Activated CD8-positive, alpha-beta T cell treated with anti-CD3 and anti-CD28 coated beads, Interleukin-2, amount 10 ng/mL, durations not matched to agents 7 days and 5 days (primary cell): ENCODE measurements around the gene BICD1. TPM values are rescaled to one million over a fixed set of nuclear protein-coding genes. Genes with fewer than 3 reads are reported as not detected.
"Not testable (repeated sequence)": the region's sequence is repeated elsewhere in the genome, so short reads cannot be mapped to it uniquely, and the experiment has no call there.

ENCODE experiments used
- ATAC-seq: fragments of 150-1000 bp; cut with Tn5 transposase; one replicate; pipeline ENCODE4 v1.10.0; 2021; ENCODE audit warnings: moderate library complexity
- CTCF ChIA-PET: fragments of 350-600 bp; sonication (Branson Sonifier 250); formaldehyde crosslinking; loops from one replicate; lab custom pipeline; 2021; ENCODE audit warnings: antibody characterized with exemption; lab: Charles Lee
- POLR2A ChIA-PET: fragments of 350-600 bp; sonication (Branson Sonifier 250); formaldehyde crosslinking; loops from one replicate; lab custom pipeline; 2021; ENCODE audit warnings: antibody characterized with exemption; lab: Charles Lee
- DNase-seq: peaks from one replicate; pipeline ENCODE4 v3.0.0-alpha.2; 2020
- H3K27ac Mint-ChIP-seq: one replicate; pipeline ENCODE4 v1.8.0; 2021; ENCODE audit warnings: mild to moderate bottlenecking, mixed read lengths
- H3K27me3 Mint-ChIP-seq: one replicate; pipeline ENCODE4 v1.8.0; 2021; ENCODE audit warnings: low read depth, mixed read lengths
- H3K36me3 Mint-ChIP-seq: one replicate; pipeline ENCODE4 v1.8.0; 2021; ENCODE audit warnings: low read depth, mixed read lengths
- H3K4me1 Mint-ChIP-seq: one replicate; pipeline ENCODE4 v1.8.0; 2021; ENCODE audit warnings: low read depth, mixed read lengths
- H3K4me3 Mint-ChIP-seq: one replicate; pipeline ENCODE4 v1.8.0; 2021; ENCODE audit warnings: mild to moderate bottlenecking, mixed read lengths
- H3K9me3 Mint-ChIP-seq: one replicate; pipeline ENCODE4 v1.8.0; 2022; ENCODE audit warnings: mixed read lengths; ENCODE audit not compliant: insufficient read depth
- total RNA-seq, 2 experiments: library from RNA; stranded (reverse); gene quantifications; one replicate each; pipeline ENCODE4 v1.2.3, GENCODE V29; 2021

BICD1 gene
- total RNA-seq, 2 experiments from 2014 or later = 16.8 to 17.6 TPM

DNA sequence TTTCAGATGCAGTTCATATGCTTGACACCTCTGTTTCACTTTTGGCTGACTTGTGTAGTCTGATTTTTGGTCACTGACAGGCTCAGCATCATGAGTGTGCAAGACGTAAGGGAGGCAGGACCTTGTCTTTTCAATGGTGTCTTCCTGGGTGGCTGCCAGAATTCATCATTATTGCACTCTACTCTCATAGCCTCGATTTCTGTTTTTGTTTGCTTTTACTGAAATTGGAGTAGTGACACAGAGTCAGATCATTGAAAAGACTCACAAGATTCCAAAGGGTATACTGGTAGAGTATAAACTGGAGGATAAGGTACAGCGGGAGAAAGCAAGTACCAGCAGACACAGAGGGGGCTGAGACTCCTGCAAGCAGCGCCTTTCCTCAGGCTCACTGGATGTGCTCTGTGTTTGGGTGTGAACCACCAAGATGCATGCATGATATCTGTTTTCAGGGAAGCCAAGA lies 166.4 kb downstream of the BICD1 start:
- Mint-ChIP-seq H3K27ac (peak overlapping the region; percentile 90), H3K4me1 (peaks cover 15% of the 10 kb centered on the region), H3K4me3 (peak overlapping the region; percentile 34), H3K36me3 (no peaks in the 10 kb centered on the region), H3K27me3 (no peaks in the 10 kb centered on the region), H3K9me3 (no peaks in the 10 kb centered on the region)
- ATAC-seq (peak; percentile 31), DNase-seq (no peak)
- ChIA-PET CTCF (interaction anchor here (0.7 kb wide), 1 partner anchor 210 kb away, joined by 4 read pairs; no protein-coding TSS in a partner anchor), POLR2A (interaction anchor here (1.0 kb wide), 1 partner anchor 14 kb away, joined by 3 read pairs; no protein-coding TSS in a partner anchor)

DNA sequence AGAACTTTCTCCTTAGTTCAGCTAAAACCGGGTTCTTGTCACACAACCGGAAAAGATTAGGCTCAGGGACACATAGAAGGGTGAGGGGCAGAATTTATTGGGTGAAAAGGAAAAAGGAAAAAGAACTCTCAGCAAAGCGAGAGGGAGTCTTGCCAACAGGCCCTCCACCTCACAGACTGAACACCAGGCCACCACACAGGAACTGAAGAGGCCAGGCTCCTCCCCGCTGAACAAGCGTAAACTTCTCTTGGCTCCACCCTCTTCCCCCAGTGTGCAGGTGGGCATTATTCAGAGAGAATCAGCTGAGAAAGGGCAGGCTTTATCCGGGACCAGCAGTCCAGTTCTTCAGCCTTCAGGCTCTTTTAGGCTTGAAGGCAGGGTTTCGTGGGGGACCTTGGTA lies 167.1 kb downstream of the BICD1 start:
- H3K36me3 Mint-ChIP-seq = no peaks in the 10 kb centered on the region
- no peaks in the 10 kb centered on the region for H3K27me3 Mint-ChIP-seq
- peak; percentile 98 for ATAC-seq
- POLR2A ChIA-PET = interaction anchor here (1.0 kb wide), 1 partner anchor 15 kb away, joined by 3 read pairs; no protein-coding TSS in a partner anchor
- peak overlapping the region; percentile 90 for H3K27ac Mint-ChIP-seq
- H3K4me1 Mint-ChIP-seq = peaks cover 15% of the 10 kb centered on the region
- H3K4me3 Mint-ChIP-seq = peak overlapping the region; percentile 40
- H3K9me3 Mint-ChIP-seq = no peaks in the 10 kb centered on the region
- DNase-seq = peak; percentile 69
- CTCF ChIA-PET = interaction anchor here (0.7 to 1.2 kb wide), 2 partner anchors 21 to 211 kb away, joined by 3 to 4 read pairs; no protein-coding TSS in a partner anchor

DNA sequence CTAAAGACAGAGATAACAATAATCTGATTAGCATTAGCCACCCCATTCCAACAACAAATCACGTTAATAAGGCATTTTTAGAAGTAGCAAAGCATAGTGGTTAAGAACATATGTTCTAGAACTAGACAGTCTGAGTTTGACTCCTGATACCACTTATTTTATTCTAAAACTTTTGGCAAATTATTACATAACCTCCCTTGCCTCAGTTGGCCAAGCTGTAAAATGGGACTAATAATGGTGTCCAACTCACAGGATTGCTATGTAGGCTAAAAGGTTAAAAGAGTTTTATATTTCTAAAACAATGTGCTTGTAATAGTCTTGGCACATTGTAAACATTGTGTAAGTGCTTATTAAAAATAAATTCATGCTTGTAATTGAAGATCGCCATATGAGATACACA lies 168.0 kb downstream of the BICD1 start:
- H3K4me3 Mint-ChIP-seq = no peak overlapping the region
- H3K27ac Mint-ChIP-seq = no peak overlapping the region
- CTCF ChIA-PET = interaction anchor here (1.2 kb wide), 1 partner anchor 20 kb away, joined by 3 read pairs; no protein-coding TSS in a partner anchor
- H3K4me1 Mint-ChIP-seq = peaks cover 15% of the 10 kb centered on the region
- no peaks in the 10 kb centered on the region for H3K36me3 Mint-ChIP-seq
- no peaks in the 10 kb centered on the region for H3K9me3 Mint-ChIP-seq
- no peaks in the 10 kb centered on the region for H3K27me3 Mint-ChIP-seq
- POLR2A ChIA-PET = no interaction called here
- DNase-seq (no peak), ATAC-seq (no peak)

DNA sequence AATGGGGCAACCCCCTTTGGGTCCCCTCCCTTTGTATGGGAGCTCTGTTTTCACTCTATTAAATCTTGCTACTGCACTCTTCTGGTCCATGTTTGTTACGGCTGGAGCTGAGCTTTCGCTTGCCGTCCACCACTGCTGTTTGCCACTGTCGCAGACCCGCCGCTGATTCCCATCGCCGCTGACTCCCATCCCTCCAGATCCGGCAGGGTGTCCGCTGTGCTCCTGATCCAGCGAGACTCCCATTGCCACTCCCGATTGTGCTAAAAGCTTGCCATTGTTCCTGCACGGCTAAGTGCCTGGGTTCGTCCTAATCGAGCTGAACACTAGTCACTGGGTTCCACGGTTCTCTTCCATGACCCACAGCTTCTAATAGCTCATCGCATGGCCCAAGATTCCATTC lies 168.9 kb downstream of the BICD1 start:
- H3K27ac Mint-ChIP-seq, H3K9me3 Mint-ChIP-seq, ATAC-seq, H3K36me3 Mint-ChIP-seq, POLR2A ChIA-PET, DNase-seq, H3K27me3 Mint-ChIP-seq, H3K4me3 Mint-ChIP-seq: not testable (repeated sequence)
- CTCF ChIA-PET = interaction anchor here (0.9 kb wide), 1 partner anchor 623 kb away, joined by 3 read pairs; no protein-coding TSS in a partner anchor
- peaks cover 15% of the 10 kb centered on the region for H3K4me1 Mint-ChIP-seq

DNA sequence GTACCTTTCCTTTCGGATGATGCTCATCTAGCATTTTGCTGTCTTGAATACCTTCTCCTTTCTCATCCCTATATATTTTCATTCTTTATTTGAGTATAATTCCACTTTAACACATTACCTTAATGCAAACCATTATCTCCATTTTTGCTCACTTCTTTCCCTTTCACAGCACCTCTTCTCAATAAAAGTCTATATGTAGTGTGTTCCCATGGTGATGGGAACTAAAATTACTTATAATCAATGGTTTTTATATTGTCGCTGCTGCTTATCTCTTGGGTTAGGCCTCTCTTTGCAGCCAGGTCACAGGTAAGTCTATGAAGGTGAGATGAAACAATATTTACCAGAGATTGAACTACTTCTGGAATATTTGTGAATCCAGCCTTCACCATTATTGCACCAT lies 171.1 kb downstream of the BICD1 start:
- no peaks in the 10 kb centered on the region for H3K36me3 Mint-ChIP-seq
- POLR2A ChIA-PET = no interaction called here
- no peak for DNase-seq
- H3K4me3 Mint-ChIP-seq = no peak overlapping the region
- H3K27me3 Mint-ChIP-seq = no peaks in the 10 kb centered on the region
- no peak overlapping the region for H3K27ac Mint-ChIP-seq
- peaks cover 13% of the 10 kb centered on the region for H3K4me1 Mint-ChIP-seq
- no peak for ATAC-seq
- no peaks in the 10 kb centered on the region for H3K9me3 Mint-ChIP-seq
- CTCF ChIA-PET = interaction anchor here (2.2 kb wide), 1 partner anchor 35 kb away, joined by 7 read pairs; no protein-coding TSS in a partner anchor

DNA sequence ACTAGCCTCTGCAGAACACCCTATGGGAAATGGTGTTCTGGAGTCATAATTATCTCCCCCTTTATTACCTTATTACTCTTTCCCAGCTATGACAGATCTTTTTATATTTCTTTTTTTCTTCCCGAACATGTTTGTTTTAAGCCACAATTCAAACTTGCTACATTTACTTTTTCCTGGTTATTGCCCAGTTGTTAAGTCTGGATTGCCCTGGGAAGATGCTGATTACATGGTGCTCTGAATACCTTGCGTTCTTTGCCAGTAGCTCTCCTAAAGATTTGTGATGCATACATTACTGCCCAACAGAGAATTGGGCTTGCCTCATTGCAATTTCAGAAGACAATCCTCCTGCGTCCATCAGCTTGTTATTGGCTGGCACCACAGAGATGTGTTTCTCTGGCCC lies 174.5 kb downstream of the BICD1 start:
- no peaks in the 10 kb centered on the region for H3K9me3 Mint-ChIP-seq
- ChIA-PET POLR2A (interaction anchor here (0.6 kb wide), 1 partner anchor 882 kb away, joined by 5 read pairs; no protein-coding TSS in a partner anchor), CTCF (no interaction called here)
- H3K4me3 Mint-ChIP-seq = no peak overlapping the region
- H3K36me3 Mint-ChIP-seq = no peaks in the 10 kb centered on the region
- DNase-seq (no peak), ATAC-seq (no peak)
- no peak overlapping the region for H3K27ac Mint-ChIP-seq
- no peaks in the 10 kb centered on the region for H3K4me1 Mint-ChIP-seq
- no peaks in the 10 kb centered on the region for H3K27me3 Mint-ChIP-seq

DNA sequence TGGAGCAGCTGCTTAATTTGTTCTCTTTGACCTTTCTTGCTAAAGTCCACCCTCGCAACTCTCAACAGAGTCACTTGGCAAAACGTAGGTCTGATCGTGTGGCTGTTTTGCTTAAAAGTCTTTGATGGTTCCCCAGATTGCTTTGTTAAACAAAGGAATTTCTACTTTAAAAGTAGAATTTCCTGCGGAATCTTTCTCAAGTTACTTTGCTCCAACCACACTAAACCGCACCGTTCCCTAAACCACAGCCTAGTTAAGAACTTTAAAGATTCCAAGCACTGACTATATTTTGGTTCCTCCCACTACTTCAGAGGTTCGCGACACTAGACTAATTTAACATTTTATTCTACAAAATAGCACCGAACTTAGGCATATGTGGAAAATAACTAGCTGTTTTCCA lies 177.9 kb downstream of the BICD1 start:
- ChIA-PET POLR2A (no interaction called here), CTCF (no interaction called here)
- DNase-seq = no peak
- no peak overlapping the region for H3K27ac Mint-ChIP-seq
- no peaks in the 10 kb centered on the region for H3K4me1 Mint-ChIP-seq
- H3K27me3 Mint-ChIP-seq = no peaks in the 10 kb centered on the region
- H3K4me3 Mint-ChIP-seq = no peak overlapping the region
- peaks cover 2% of the 10 kb centered on the region for H3K36me3 Mint-ChIP-seq
- no peak for ATAC-seq
- H3K9me3 Mint-ChIP-seq = no peaks in the 10 kb centered on the region

DNA sequence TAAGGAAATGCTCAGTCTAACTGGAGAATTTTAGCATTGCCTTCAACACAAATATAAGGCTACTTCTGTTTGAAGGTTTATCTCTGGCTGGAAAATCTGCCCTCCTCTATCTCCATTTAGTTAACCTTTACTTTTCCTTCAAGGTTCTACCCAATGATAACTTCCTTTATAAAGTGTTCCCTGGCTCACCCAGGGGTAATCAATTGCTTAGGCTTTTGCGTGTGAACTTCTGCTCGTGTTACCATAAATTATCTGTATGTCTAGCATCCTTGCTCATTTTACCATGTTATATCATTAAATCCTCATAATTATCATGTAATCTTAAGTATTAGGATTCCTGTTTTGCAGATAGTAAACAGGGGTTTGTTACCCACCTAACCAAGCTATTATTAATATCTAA lies 178.4 kb downstream of the BICD1 start:
- H3K27me3 Mint-ChIP-seq = no peaks in the 10 kb centered on the region
- peaks cover 2% of the 10 kb centered on the region for H3K36me3 Mint-ChIP-seq
- no peaks in the 10 kb centered on the region for H3K9me3 Mint-ChIP-seq
- H3K27ac Mint-ChIP-seq = no peak overlapping the region
- ChIA-PET CTCF (no interaction called here), POLR2A (no interaction called here)
- DNase-seq (no peak), ATAC-seq (no peak)
- H3K4me3 Mint-ChIP-seq = no peak overlapping the region
- H3K4me1 Mint-ChIP-seq = no peaks in the 10 kb centered on the region

DNA sequence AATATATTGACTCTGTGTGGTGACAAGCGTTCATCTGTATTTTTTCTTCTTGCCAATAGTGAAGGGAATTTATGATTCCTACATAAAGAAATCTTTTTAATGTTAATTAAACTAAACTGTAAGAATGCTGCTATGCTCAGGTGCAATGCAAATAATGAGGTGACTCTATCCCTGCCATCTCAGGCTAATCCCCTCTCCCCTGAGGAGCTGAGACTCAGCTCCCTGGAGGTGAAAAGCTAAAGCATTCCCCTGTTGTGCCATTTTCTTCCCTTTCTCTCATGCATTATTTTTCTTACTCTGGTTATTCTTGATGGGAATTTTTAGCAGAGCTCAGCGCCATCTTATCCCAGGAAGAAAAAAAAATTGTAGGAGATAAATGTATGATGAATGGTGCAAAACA lies 178.8 kb downstream of the BICD1 start:
- POLR2A ChIA-PET = no interaction called here
- Mint-ChIP-seq H3K27ac (no peak overlapping the region), H3K4me3 (no peak overlapping the region), H3K27me3 (no peaks in the 10 kb centered on the region), H3K4me1 (no peaks in the 10 kb centered on the region), H3K9me3 (no peaks in the 10 kb centered on the region), H3K36me3 (peaks cover 2% of the 10 kb centered on the region)
- no peak for DNase-seq
- ATAC-seq = no peak
- CTCF ChIA-PET = no interaction called here

DNA sequence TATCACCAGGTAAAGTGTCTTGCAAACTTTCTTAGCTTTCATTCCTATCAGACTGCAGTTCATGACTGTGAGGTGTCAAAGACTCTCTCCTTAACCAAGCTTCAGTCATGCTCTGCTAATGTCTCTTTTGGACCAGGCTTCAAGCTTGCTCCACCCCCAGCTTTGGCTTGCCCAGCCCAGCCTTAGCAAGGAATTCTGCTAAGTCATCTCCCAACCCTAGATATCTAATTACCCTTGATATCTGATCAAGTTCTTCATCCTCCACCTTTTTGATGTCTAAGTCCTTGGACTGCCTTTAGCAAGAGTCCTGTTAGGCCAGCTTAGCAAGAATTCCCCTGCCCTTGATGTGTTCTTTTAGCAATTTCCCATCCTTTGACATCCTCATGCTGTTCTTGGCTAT lies 183.8 kb downstream of the BICD1 start:
- ChIA-PET CTCF (interaction anchor here (1.7 kb wide), 1 partner anchor 22 kb away, joined by 4 read pairs; no protein-coding TSS in a partner anchor), POLR2A (interaction anchor here (0.6 kb wide), 1 partner anchor 621 kb away, joined by 3 read pairs; no protein-coding TSS in a partner anchor)
- no peaks in the 10 kb centered on the region for H3K9me3 Mint-ChIP-seq
- H3K36me3 Mint-ChIP-seq = peaks cover 2% of the 10 kb centered on the region
- H3K4me1 Mint-ChIP-seq = no peaks in the 10 kb centered on the region
- ATAC-seq (no peak), DNase-seq (no peak)
- no peak overlapping the region for H3K27ac Mint-ChIP-seq
- no peaks in the 10 kb centered on the region for H3K27me3 Mint-ChIP-seq
- no peak overlapping the region for H3K4me3 Mint-ChIP-seq

DNA sequence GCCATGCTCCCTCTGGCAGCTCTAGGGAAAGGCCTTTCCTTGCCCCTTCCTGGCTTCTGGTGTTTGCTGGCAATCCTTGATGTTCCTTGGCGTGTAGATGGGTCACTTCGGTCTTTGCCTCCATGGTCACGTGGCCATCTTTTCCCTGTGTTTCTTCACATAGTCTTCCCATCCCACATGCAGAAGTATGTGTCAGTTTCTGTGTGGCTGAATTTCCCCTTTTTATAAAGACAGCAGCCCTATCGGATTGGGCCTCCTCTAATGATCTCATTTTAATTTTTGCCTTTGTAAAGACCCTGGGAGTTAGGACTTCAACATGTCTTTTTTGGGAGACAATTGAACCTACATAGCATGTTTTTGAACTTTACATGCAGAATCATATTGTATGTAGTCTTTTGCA lies 185.5 kb downstream of the BICD1 start:
- no peaks in the 10 kb centered on the region for H3K9me3 Mint-ChIP-seq
- ChIA-PET POLR2A (no interaction called here), CTCF (no interaction called here)
- no peak overlapping the region for H3K27ac Mint-ChIP-seq
- no peak overlapping the region for H3K4me3 Mint-ChIP-seq
- H3K36me3 Mint-ChIP-seq = peaks cover 2% of the 10 kb centered on the region
- no peaks in the 10 kb centered on the region for H3K4me1 Mint-ChIP-seq
- DNase-seq = no peak
- H3K27me3 Mint-ChIP-seq = no peaks in the 10 kb centered on the region
- no peak for ATAC-seq

DNA sequence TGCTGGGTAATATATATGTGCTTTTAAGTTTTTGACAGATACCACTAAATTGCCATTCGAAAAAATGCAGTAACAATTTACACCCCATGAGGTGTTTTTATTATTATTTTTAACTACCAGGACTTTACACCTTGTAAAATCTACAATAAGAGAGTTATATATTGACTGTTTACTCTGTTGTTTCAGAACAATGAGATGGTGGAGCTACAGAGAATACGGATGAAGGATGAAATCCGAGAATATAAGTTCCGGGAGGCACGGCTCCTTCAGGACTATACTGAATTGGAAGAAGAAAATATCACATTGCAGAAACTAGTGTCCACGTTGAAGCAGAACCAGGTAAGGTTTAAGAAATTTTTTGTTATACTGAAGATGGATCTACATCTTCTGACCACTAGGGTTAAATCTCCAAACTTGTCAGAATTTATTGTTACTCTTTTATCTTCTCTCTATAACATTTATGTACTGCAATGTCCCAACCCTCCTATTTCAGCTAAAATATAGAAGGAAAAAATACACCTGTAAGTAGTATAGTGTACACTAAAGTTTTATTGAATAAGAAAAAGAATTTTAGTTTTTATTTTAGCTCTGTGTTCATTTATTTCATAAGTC lies 187.3 kb downstream of the BICD1 start:
- ATAC-seq (no peak), DNase-seq (no peak)
- Mint-ChIP-seq H3K9me3 (no peaks in the 10 kb centered on the region), H3K27ac (no peak overlapping the region), H3K27me3 (no peaks in the 10 kb centered on the region), H3K4me3 (no peak overlapping the region), H3K4me1 (no peaks in the 10 kb centered on the region), H3K36me3 (peaks cover 1% of the 10 kb centered on the region)
- ChIA-PET POLR2A (interaction anchor here (1.3 kb wide), 1 partner anchor 641 kb away, joined by 3 read pairs; no protein-coding TSS in a partner anchor), CTCF (interaction anchor here (0.8 to 1.4 kb wide), 3 partner anchors 18 to 641 kb away, joined by 3 to 5 read pairs (median 4); no protein-coding TSS in a partner anchor)
